ENCODE results near the gene ACSM3. TPM values are rescaled to one million over a fixed set of nuclear protein-coding genes. Genes with fewer than 3 reads are reported as not detected.

The ACSM3 gene
- total and polyA plus RNA-seq, 9 of the 15 experiments (the other 6 are each of a cell fraction or from before 2014, with no cell fraction given) = 112 to 420 (median 182) TPM

- TF ChIP-seq THRB (CRISPR knock-in tag; conservative IDR thresholded peaks at IDR 0.05) = peak; percentile 3; the same call in 1 of the 2 replicates
- TF ChIP-seq RFX7 (CRISPR knock-in tag; IDR thresholded peaks at IDR 0.05) = no peak
- TF ChIP-seq BDP1 (IDR thresholded peaks at IDR 0.05; ENCODE audit: insufficient read depth, insufficient read length) = no peak
- no peak for TF ChIP-seq ZNF354B (CRISPR knock-in tag; IDR thresholded peaks at IDR 0.05)
- no peak for TF ChIP-seq ZNF263 (CRISPR knock-in tag; IDR thresholded peaks at IDR 0.05; ENCODE audit: borderline replicate concordance)
- peak; percentile 59 for TF ChIP-seq BRD9 (IDR thresholded peaks at IDR 0.05; ENCODE audit: low read depth, partially characterized antibody)
- no peak for TF ChIP-seq ZNF740 (CRISPR knock-in tag; IDR thresholded peaks at IDR 0.05)
- TF ChIP-seq ZNF740 (tag; IDR thresholded peaks at IDR 0.05) = no peak
- TF ChIP-seq TCFL5 (CRISPR knock-in tag; conservative IDR thresholded peaks at IDR 0.05) = no peak
- no peak for TF ChIP-seq JUNB (CRISPR knock-in tag; conservative IDR thresholded peaks at IDR 0.05)
- no peak for TF ChIP-seq WHSC1 (IDR thresholded peaks at IDR 0.05; ENCODE audit: low read length)
- no peak for TF ChIP-seq RBM34 (IDR thresholded peaks at IDR 0.05; ENCODE audit: borderline replicate concordance, insufficient read depth, low read length)
- TF ChIP-seq MTF1 (CRISPR knock-in tag; IDR thresholded peaks at IDR 0.05; ENCODE audit: borderline replicate concordance) = no peak
- TF ChIP-seq RBM14 (IDR thresholded peaks at IDR 0.05; ENCODE audit: borderline replicate concordance, insufficient read depth, low read depth, low read length) = no peak
- no peak for TF ChIP-seq ZNF75A (CRISPR knock-in tag; IDR thresholded peaks at IDR 0.05)
- peak; percentile 95 for TF ChIP-seq NCOR1 (IDR thresholded peaks at IDR 0.05)
- TF ChIP-seq MCM5 (IDR thresholded peaks at IDR 0.05; ENCODE audit: low read depth) = no peak
- no peak for TF ChIP-seq NEUROD1 (IDR thresholded peaks at IDR 0.05; ENCODE audit: borderline replicate concordance, low read depth, low read length, partially characterized antibody)
- TF ChIP-seq ZNF121 (CRISPR knock-in tag; conservative IDR thresholded peaks at IDR 0.05) = no peak
- TF ChIP-seq POLR3G (IDR thresholded peaks at IDR 0.05; ENCODE audit: extremely low read depth, insufficient read length, insufficient replicate concordance) = no peak
- no peak for TF ChIP-seq HMGN3 (IDR thresholded peaks at IDR 0.05; ENCODE audit: borderline replicate concordance, extremely low read depth, insufficient read length, low read depth, low read length)
- no peak; the same call in 1 of the 2 replicates for TF ChIP-seq ZNF239 (CRISPR knock-in tag; IDR thresholded peaks at IDR 0.05)
- TF ChIP-seq SREBF1 (IDR thresholded peaks at IDR 0.05; ENCODE audit: borderline replicate concordance, low read depth, low read length) = no peak
- no peak for TF ChIP-seq RBFOX2 (IDR thresholded peaks at IDR 0.05; ENCODE audit: low read depth, low read length)
- TF ChIP-seq MLX (CRISPR knock-in tag; conservative IDR thresholded peaks at IDR 0.05) = no peak
- TF ChIP-seq JUN (IDR thresholded peaks at IDR 0.05; ENCODE audit: borderline replicate concordance, low read depth, low read length) = no peak
- no peak for TF ChIP-seq JUN (CRISPR knock-in tag; IDR thresholded peaks at IDR 0.05; ENCODE audit: borderline replicate concordance)
- no peak for TF ChIP-seq ZNF217 (CRISPR knock-in tag; IDR thresholded peaks at IDR 0.05)
These were observed 18.8 kb upstream of the ACSM3 start (continued) for GRCh38 chr16:20744922-20745440.

All from K562 (cell line).